Measurements from ENCODE around the gene ARL2. TPM values are rescaled to one million over a fixed set of nuclear protein-coding genes. Genes with fewer than 3 reads are reported as not detected.
"Not testable (repeated sequence)": the region's sequence is repeated elsewhere in the genome, so short reads cannot be mapped to it uniquely, and the experiment has no call there.

ARL2 gene
- total and polyA plus RNA-seq, 2 donors (not counting 3 experiments of a cell fraction or from before 2014, with no cell fraction given) = 109 to 259 TPM

DNA sequence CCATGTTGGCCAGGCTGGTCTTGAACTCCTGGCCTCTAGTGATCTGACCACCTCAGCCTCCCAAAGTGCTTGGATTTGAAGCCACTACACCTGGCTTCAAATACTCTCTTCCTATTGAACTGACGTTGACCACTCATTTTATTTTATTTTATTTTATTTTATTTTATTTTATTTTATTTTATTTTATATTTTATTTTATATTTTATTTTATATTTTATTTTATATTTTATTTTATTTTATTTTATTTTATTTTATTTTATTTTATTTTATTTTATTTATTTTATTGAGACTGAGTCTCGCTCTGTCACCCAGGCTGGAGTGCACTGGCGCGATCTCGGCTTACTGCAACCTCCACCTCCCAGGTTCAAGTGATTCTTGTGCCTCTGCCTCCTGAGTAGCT is 30.6 kb upstream of the ARL2 start:
- POLR2A ChIA-PET; H3K36me3 ChIP-seq (ENCODE audit: control insufficient read depth in 2 of 2, extremely low read depth in 1 of 2, insufficient read depth in 2 of 2, low read length in 2 of 2); H3K27ac ChIP-seq (ENCODE audit: insufficient read depth, low read depth, low read length); H3K9ac ChIP-seq (replicated peaks; ENCODE audit: extremely low read depth, insufficient read depth, low read length); DNase-seq (ENCODE audit: low read depth, low spot score); intact Hi-C loops (cut with micrococcal nuclease); H3K9me3 ChIP-seq (replicated peaks; ENCODE audit: control insufficient read depth, insufficient read depth, low read length); H3K4me1 ChIP-seq (ENCODE audit: control insufficient read depth, extremely low read depth, insufficient read depth, low read length); H3K4me2 ChIP-seq (ENCODE audit: insufficient read depth, low read length); H3K9me1 ChIP-seq (replicated peaks; ENCODE audit: control insufficient read depth, extremely low read depth, insufficient read depth, low read length); BruUV-seq (replicated peaks); dilution Hi-C loops (cut with MboI; ENCODE audit: extremely low pct_ligation_motif_present, low sequenced_read_pairs); H3K4me3 ChIP-seq (replicated peaks in 1 of 3; ENCODE audit: insufficient read depth in 1 of 3, low read depth in 1 of 3, low read length in 3 of 3); H4K20me1 ChIP-seq (replicated peaks; ENCODE audit: control insufficient read depth, extremely low read depth, insufficient read depth, low read length); H2AFZ ChIP-seq (ENCODE audit: low read depth, low read length); FAIRE-seq; H3K27me3 ChIP-seq (ENCODE audit: control insufficient read depth in 2 of 2, insufficient read depth in 2 of 2, low read length in 2 of 2); H3K79me2 ChIP-seq (ENCODE audit: control insufficient read depth, insufficient read depth, low read length): not testable (repeated sequence)
- CTCF ChIA-PET = interaction anchor here (1.8 to 2.8 kb wide), 2 partner anchors 13 to 39 kb away, joined by 4 to 7 read pairs; partner anchors contain the start of gene BATF2

- no peaks in the 10 kb centered on the region for H3K9me3 ChIP-seq (replicated peaks; ENCODE audit: control insufficient read depth, insufficient read depth, low read length)
- H3K4me2 ChIP-seq (ENCODE audit: insufficient read depth, low read length) = no peak overlapping the region
- H3K9ac ChIP-seq (replicated peaks; ENCODE audit: extremely low read depth, insufficient read depth, low read length) = no peak overlapping the region
- H3K27me3 ChIP-seq (ENCODE audit: control insufficient read depth in 2 of 2, insufficient read depth in 2 of 2, low read length in 2 of 2) = no peaks in the 10 kb centered on the region
- POLR2A ChIA-PET = no interaction called here
- DNase-seq (ENCODE audit: low read depth, low spot score) (no peak), FAIRE-seq (no peak)
- dilution Hi-C loops (cut with MboI; ENCODE audit: extremely low pct_ligation_motif_present, low sequenced_read_pairs) (no loop called here), intact Hi-C loops (cut with micrococcal nuclease) (no loop called here)
- H3K36me3 ChIP-seq (ENCODE audit: control insufficient read depth in 2 of 2, extremely low read depth in 1 of 2, insufficient read depth in 2 of 2, low read length in 2 of 2) = no peaks in the 10 kb centered on the region
- no peaks in the 10 kb centered on the region for H3K9me1 ChIP-seq (replicated peaks; ENCODE audit: control insufficient read depth, extremely low read depth, insufficient read depth, low read length)
- H4K20me1 ChIP-seq (replicated peaks; ENCODE audit: control insufficient read depth, extremely low read depth, insufficient read depth, low read length) = no peaks in the 10 kb centered on the region
- CTCF ChIA-PET = interaction anchor here (1.3 to 1.6 kb wide), 3 partner anchors 9 to 51 kb away, joined by 3 to 5 read pairs (median 4); partner anchors contain the start of gene BATF2
- no peak overlapping the region for H3K27ac ChIP-seq (ENCODE audit: insufficient read depth, low read depth, low read length)
- TF ChIP-seq GATA2 (IDR thresholded peaks at IDR 0.05; ENCODE audit: insufficient read depth, insufficient read length, low read depth, low read length) = no peak
- TF ChIP-seq POLR2A (IDR thresholded peaks at IDR 0.05; ENCODE audit: low read depth, low read length) = no peak
- no peak for TF ChIP-seq MAX (IDR thresholded peaks at IDR 0.05; ENCODE audit: insufficient read depth, insufficient read length)
- no peak for TF ChIP-seq MYC (IDR thresholded peaks at IDR 0.05; ENCODE audit: low read depth, low read length)
- TF ChIP-seq FOS (IDR thresholded peaks at IDR 0.05; ENCODE audit: borderline replicate concordance, insufficient read depth, low read length) = no peak
- TF ChIP-seq JUN (IDR thresholded peaks at IDR 0.05; ENCODE audit: borderline replicate concordance, insufficient read depth, insufficient read length, low read depth) = no peak
- no peak for TF ChIP-seq EZH2 (IDR thresholded peaks at IDR 0.05; ENCODE audit: borderline replicate concordance, low read depth, low read length, severe bottlenecking)
- TF ChIP-seq POLR2AphosphoS5 (IDR thresholded peaks at IDR 0.05; ENCODE audit: insufficient read depth, low read depth, low read length) = no peak
- TF ChIP-seq, protein P1, sequence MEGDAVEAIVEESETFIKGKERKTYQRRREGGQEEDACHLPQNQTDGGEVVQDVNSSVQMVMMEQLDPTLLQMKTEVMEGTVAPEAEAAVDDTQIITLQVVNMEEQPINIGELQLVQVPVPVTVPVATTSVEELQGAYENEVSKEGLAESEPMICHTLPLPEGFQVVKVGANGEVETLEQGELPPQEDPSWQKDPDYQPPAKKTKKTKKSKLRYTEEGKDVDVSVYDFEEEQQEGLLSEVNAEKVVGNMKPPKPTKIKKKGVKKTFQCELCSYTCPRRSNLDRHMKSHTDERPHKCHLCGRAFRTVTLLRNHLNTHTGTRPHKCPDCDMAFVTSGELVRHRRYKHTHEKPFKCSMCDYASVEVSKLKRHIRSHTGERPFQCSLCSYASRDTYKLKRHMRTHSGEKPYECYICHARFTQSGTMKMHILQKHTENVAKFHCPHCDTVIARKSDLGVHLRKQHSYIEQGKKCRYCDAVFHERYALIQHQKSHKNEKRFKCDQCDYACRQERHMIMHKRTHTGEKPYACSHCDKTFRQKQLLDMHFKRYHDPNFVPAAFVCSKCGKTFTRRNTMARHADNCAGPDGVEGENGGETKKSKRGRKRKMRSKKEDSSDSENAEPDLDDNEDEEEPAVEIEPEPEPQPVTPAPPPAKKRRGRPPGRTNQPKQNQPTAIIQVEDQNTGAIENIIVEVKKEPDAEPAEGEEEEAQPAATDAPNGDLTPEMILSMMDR (IDR thresholded peaks at IDR 0.05; ENCODE audit: extremely low read depth in 1 of 2, insufficient read depth in 1 of 2, low read depth in 1 of 2, low read length in 2 of 2) = no peak
- H3K4me3 ChIP-seq (replicated peaks in 1 of 3; ENCODE audit: insufficient read depth in 1 of 3, low read depth in 1 of 3, low read length in 3 of 3) = no peak overlapping the region
- BruUV-seq (replicated peaks) = no TSS peak
- H3K79me2 ChIP-seq (ENCODE audit: control insufficient read depth, insufficient read depth, low read length) = no peaks in the 10 kb centered on the region
- peaks cover 14% of the 10 kb centered on the region for H3K4me1 ChIP-seq (ENCODE audit: control insufficient read depth, extremely low read depth, insufficient read depth, low read length)
- no peak overlapping the region for H2AFZ ChIP-seq (ENCODE audit: low read depth, low read length)
Measured at GRCh38 chr11:64987998-64988854, 25.7 kb upstream of the ARL2 start.
